Neural crest cell (in vitro differentiated cells): ENCODE measurements around the gene KRT72. TPM values are rescaled to one million over a fixed set of nuclear protein-coding genes. Genes with fewer than 3 reads are reported as not detected.

ENCODE experiments used
- DNase-seq: peaks from one replicate; pipeline ENCODE4 v3.0.0; 2021; ENCODE audit warnings: low read depth, mixed read lengths, low spot score
- H3K27ac Mint-ChIP-seq: one replicate; pipeline ENCODE4 v1.8.0; 2021; ENCODE audit warnings: mild to moderate bottlenecking, mixed read lengths; ENCODE audit not compliant: unreplicated experiment
- H3K27me3 Mint-ChIP-seq: 2 replicates; pipeline ENCODE4 v1.8.0; 2021; ENCODE audit warnings: low read depth, mild to moderate bottlenecking, mixed read lengths
- H3K36me3 Mint-ChIP-seq: 2 replicates; pipeline ENCODE4 v1.8.0; 2021; ENCODE audit warnings: low read depth, mild to moderate bottlenecking, mixed read lengths
- H3K4me1 Mint-ChIP-seq: 2 replicates; pipeline ENCODE4 v1.8.0; 2021; ENCODE audit warnings: mixed read lengths
- H3K4me3 Mint-ChIP-seq: one replicate; pipeline ENCODE4 v1.8.0; 2021; ENCODE audit warnings: mild to moderate bottlenecking, mixed read lengths
- H3K9me3 Mint-ChIP-seq: 2 replicates; pipeline ENCODE4 v1.8.0; 2021; ENCODE audit warnings: mixed read lengths
- CTCF ChIP-seq: fragments of 200-600 bp; sonication (generic); conservative IDR thresholded peaks from 2 replicates; pipeline ENCODE4 v1.5.0; 2021; ENCODE audit warnings: antibody characterized with exemption, mild to moderate bottlenecking
- total RNA-seq: library from RNA; stranded (reverse); gene quantifications from 2 replicates; pipeline ENCODE4 v1.2.1, GENCODE V29; 2021

Gene KRT72
- total RNA-seq, 1 donor from 2014 or later: not detected

- Mint-ChIP-seq H3K36me3 (no peaks in the 10 kb centered on the region), H3K4me3 (no peak overlapping the region), H3K9me3 (no peaks in the 10 kb centered on the region), H3K27ac (no peak overlapping the region), H3K4me1 (no peaks in the 10 kb centered on the region), H3K27me3 (peaks cover 58% of the 10 kb centered on the region)
- TF ChIP-seq CTCF: no peak
- no peak for DNase-seq
These were observed 41.3 kb downstream of the KRT72 start for GRCh38 chr12:52559979-52560378.

GRCh38 chr12:52558781-52559445 lies 42.4 kb downstream of the KRT72 start:
- Mint-ChIP-seq H3K9me3 (no peaks in the 10 kb centered on the region), H3K27me3 (peaks cover 61% of the 10 kb centered on the region), H3K4me3 (no peak overlapping the region), H3K27ac (no peak overlapping the region), H3K36me3 (no peaks in the 10 kb centered on the region), H3K4me1 (no peaks in the 10 kb centered on the region)
- DNase-seq: no peak
- TF ChIP-seq CTCF: no peak

- H3K27ac Mint-ChIP-seq: no peak overlapping the region
- no peak for TF ChIP-seq CTCF
- H3K4me3 Mint-ChIP-seq: no peak overlapping the region
- no peaks in the 10 kb centered on the region for H3K4me1 Mint-ChIP-seq
- H3K36me3 Mint-ChIP-seq: no peaks in the 10 kb centered on the region
- peaks cover 60% of the 10 kb centered on the region for H3K27me3 Mint-ChIP-seq
- no peaks in the 10 kb centered on the region for H3K9me3 Mint-ChIP-seq
- DNase-seq: no peak
These were observed 43.8 kb downstream of the KRT72 start for GRCh38 chr12:52557476-52557875.

- Mint-ChIP-seq H3K4me1 (no peaks in the 10 kb centered on the region), H3K27ac (no peak overlapping the region), H3K27me3 (peaks cover 57% of the 10 kb centered on the region), H3K36me3 (no peaks in the 10 kb centered on the region), H3K9me3 (no peaks in the 10 kb centered on the region), H3K4me3 (no peak overlapping the region)
- DNase-seq: no peak
- TF ChIP-seq CTCF: no peak
These were observed 45.7 kb downstream of the KRT72 start for GRCh38 chr12:52555577-52555976.

- Mint-ChIP-seq H3K27me3 (peaks cover 43% of the 10 kb centered on the region), H3K9me3 (no peaks in the 10 kb centered on the region), H3K4me1 (no peaks in the 10 kb centered on the region), H3K27ac (peak within 1 kb of the TSS; percentile 40), H3K36me3 (no peaks in the 10 kb centered on the region), H3K4me3 (no peak within 1 kb of the TSS)
- TF ChIP-seq CTCF: no peak
- DNase-seq: no peak
These were observed 48.5 kb downstream of the KRT72 start, which contains the start of gene KRT71 for GRCh38 chr12:52552681-52553195. Gene KRT71 (minus strand): TSS chr12:52553145. CDS start chr12:52553077, 68 bp downstream.
